K562 (cell line): ENCODE results near the gene OR2H2. TPM values are rescaled to one million over a fixed set of nuclear protein-coding genes. Genes with fewer than 3 reads are reported as not detected.

ENCODE experiments used
- CBX2 ChIP-seq: fragments of 200-600 bp; sonication (generic); IDR thresholded peaks from one replicate; pipeline ENCODE4 v1.6.1; 2012; ENCODE audit warnings: mild to moderate bottlenecking, low read length, inconsistent platforms; ENCODE audit not compliant: insufficient read depth, poor library complexity, severe bottlenecking
- RBM14 ChIP-seq: fragments of 200-400 bp; formaldehyde crosslinking; IDR thresholded peaks from 2 replicates; pipeline ENCODE4 v1.6.1; 2018; ENCODE audit warnings: low read depth, mild to moderate bottlenecking, low read length, moderate library complexity, borderline replicate concordance; ENCODE audit not compliant: insufficient read depth
- polyA plus RNA-seq, 8 experiments: library from polyadenylated mRNA; depleted of rRNA in 4 of 8; stranded (reverse) in 5 of 8; unstranded in 3 of 8; fragments of >200 nt; fragmentation: Nextera tagmentation in 2 of 8; fragmentation: Illumina TruSeq in 1 of 8; extraction: Ambion mirVana in 2 of 8; extraction: Trizol in 1 of 8; gene quantifications; 2 replicates each; pipeline versions ENCODE4 v1.2.1 to v1.2.3, GENCODE V29; 2011 to 2014; ENCODE audit warnings: inconsistent platforms in 1 of 8, missing spikeins in 1 of 8
- total RNA-seq, 7 experiments: library from RNA; depleted of rRNA in 6 of 7; stranded (reverse); fragments of >200 nt in 6 of 7; fragmentation: Illumina TruSeq in 2 of 7; extraction: Trizol in 2 of 7; gene quantifications; 2 replicates each; pipeline versions ENCODE4 v1.2.1 to v1.2.3, GENCODE V29; 2011 to 2021; ENCODE audit warnings: low replicate concordance in 1 of 7
- TF ChIP-seq, protein P1 (sequence below), 2 experiments: IDR thresholded peaks in 1 of 2; conservative IDR thresholded peaks in 1 of 2; 2 replicates each; pipeline ENCODE4 v1.6.1; 2016; ENCODE audit warnings: low read depth in 2 of 2, mild to moderate bottlenecking in 1 of 2, missing compliant biosample characterization in 1 of 2, missing genetic modification characterization in 1 of 2, moderate library complexity in 1 of 2
- TF ChIP-seq, protein P2 (sequence below): fragments of 250-450 bp; sonication (Bioruptor Pico); IDR thresholded peaks from 2 replicates; pipeline ENCODE4 v1.4.0; 2020; ENCODE audit warnings: mild to moderate bottlenecking

The OR2H2 gene
- total and polyA plus RNA-seq, 9 of the 15 experiments (the other 6 are each of a cell fraction or from before 2014, with no cell fraction given) = not detected

DNA sequence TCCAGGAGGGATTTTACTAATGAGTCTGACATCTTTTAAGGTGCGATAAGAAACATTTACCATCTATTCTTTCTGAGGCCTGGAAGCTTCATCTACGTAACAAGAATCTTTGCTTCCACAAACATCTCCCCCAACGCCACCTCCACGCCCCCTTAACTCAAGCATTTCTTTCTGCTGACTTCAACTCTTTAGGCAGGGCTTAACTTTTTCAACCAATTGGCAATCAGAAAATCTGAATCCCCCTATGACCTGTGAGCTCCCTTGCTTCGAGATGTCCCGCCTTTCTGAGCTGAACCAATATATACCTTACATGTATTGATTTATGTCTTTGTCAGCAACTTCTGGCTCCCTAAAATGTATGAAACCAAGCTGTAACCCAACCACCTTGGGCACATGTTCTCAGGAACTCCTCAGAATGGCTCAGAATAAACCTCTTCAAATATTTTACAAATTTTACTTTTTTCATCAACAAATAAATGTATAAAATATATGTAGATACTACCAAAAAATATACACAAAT is 11.5 kb downstream of the OR2H2 start (continued):
- TF ChIP-seq, protein P1, sequence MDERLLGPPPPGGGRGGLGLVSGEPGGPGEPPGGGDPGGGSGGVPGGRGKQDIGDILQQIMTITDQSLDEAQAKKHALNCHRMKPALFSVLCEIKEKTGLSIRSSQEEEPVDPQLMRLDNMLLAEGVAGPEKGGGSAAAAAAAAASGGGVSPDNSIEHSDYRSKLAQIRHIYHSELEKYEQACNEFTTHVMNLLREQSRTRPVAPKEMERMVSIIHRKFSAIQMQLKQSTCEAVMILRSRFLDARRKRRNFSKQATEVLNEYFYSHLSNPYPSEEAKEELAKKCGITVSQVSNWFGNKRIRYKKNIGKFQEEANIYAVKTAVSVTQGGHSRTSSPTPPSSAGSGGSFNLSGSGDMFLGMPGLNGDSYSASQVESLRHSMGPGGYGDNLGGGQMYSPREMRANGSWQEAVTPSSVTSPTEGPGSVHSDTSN (CRISPR knock-in tag; IDR thresholded peaks at IDR 0.05; ENCODE audit: low read depth) = no peak
- TF ChIP-seq, protein P1 (tag; conservative IDR thresholded peaks at IDR 0.05; ENCODE audit: low read depth) = 0 out of 2 replicates have a peak, but pooled peaks have one; percentile 39
- TF ChIP-seq CBX2 = no peak
- TF ChIP-seq, protein P2, sequence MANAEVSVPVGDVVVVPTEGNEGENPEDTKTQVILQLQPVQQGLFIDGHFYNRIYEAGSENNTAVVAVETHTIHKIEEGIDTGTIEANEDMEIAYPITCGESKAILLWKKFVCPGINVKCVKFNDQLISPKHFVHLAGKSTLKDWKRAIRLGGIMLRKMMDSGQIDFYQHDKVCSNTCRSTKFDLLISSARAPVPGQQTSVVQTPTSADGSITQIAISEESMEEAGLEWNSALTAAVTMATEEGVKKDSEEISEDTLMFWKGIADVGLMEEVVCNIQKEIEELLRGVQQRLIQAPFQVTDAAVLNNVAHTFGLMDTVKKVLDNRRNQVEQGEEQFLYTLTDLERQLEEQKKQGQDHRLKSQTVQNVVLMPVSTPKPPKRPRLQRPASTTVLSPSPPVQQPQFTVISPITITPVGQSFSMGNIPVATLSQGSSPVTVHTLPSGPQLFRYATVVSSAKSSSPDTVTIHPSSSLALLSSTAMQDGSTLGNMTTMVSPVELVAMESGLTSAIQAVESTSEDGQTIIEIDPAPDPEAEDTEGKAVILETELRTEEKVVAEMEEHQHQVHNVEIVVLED (CRISPR knock-in tag) = no peak
- TF ChIP-seq RBM14 = no peak
